Measurements from ENCODE around the gene POU3F3. TPM values are rescaled to one million over a fixed set of nuclear protein-coding genes. Genes with fewer than 3 reads are reported as not detected.

POU3F3 gene
- total RNA-seq, 1 experiment from 2014 or later: not detected

DNA sequence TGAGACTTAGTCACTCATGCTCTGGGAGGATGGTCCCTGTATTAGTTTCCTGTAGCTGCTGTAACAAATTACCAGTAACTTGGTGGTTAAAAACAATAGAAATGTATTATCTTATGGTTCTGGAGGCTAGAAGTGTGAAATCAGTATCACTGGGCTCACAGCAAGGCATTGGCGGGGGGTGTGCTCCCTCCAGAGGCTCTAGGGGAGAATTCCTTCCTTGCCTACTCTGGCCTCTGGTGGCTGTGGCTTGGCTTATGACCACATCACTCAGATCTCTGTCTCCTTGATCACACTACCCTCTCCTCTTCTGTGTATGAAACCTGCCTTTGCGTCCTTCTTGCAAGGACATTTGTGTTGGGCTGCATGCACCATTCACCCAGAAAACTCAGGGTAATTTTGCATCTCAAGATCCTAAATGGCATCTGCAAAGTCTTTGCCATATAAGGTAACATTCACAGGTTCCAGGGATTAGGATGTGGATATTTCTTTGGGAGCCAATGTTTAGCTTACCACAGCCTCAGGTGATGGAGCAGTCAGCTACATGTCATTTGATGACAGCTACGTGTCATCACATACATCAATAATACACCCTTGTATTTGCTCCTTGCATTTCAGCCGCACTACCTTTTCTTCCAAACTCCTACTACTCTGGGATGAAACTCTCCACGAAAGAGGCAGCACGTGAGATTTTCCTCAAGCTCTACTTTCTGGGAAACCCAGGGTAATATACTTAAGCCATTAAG, 49.6 kb upstream of the POU3F3 start:
- H3K4me1 ChIP-seq (ENCODE audit: control insufficient read depth in 1 of 2, insufficient read depth in 2 of 2, low read length in 2 of 2): no peaks in the 10 kb centered on the region
- no peak overlapping the region for H3K4me2 ChIP-seq (ENCODE audit: low read length)
- no TSS peak for BruUV-seq (replicated peaks)
- no peaks in the 10 kb centered on the region for H3K79me2 ChIP-seq (ENCODE audit: insufficient read depth, low read length)
- H3K27ac ChIP-seq (ENCODE audit: low read depth, low read length): no peak overlapping the region
- intact Hi-C loops (cut with micrococcal nuclease): no loop called here
- POLR2A ChIA-PET: no interaction called here
- DNase-seq (ENCODE audit: low read depth, low spot score): no peak
- no peaks in the 10 kb centered on the region for H4K20me1 ChIP-seq (ENCODE audit: insufficient read depth)
- H3K9me3 ChIP-seq (ENCODE audit: control insufficient read depth in 1 of 2, insufficient read depth in 1 of 2, low read depth in 1 of 2, low read length in 2 of 2): no peaks in the 10 kb centered on the region
- no peak for ATAC-seq
- CTCF ChIA-PET: no interaction called here
- no peaks in the 10 kb centered on the region for H3K9me2 ChIP-seq (ENCODE audit: insufficient read depth)
- no peak overlapping the region for H3K9ac ChIP-seq (ENCODE audit: low read length)
- no peaks in the 10 kb centered on the region for H3K36me3 ChIP-seq (ENCODE audit: control insufficient read depth in 1 of 2, insufficient read depth in 2 of 2, low read length in 2 of 2)
- no peak overlapping the region for H2AFZ ChIP-seq (ENCODE audit: low read depth, low read length, poor library complexity, severe bottlenecking)
- RAD21 ChIA-PET (ENCODE audit: low non-redundant PET in 1 of 2, low total read pairs in 2 of 2, uncharacterized antibody in 2 of 2, unreplicated experiment in 2 of 2): no interaction called here
- H3K27me3 ChIP-seq (ENCODE audit: insufficient read depth, low read length): peaks cover 3% of the 10 kb centered on the region; the same call in 1 of the 2 replicates
- no peak for TF ChIP-seq ZNF274 (IDR thresholded peaks at IDR 0.05; ENCODE audit: low read depth, low read length)
- no peak for TF ChIP-seq RAD21 (IDR thresholded peaks at IDR 0.05; ENCODE audit: low read depth)
- no peak for TF ChIP-seq EZH2 (IDR thresholded peaks at IDR 0.05)
- TF ChIP-seq, protein P1, sequence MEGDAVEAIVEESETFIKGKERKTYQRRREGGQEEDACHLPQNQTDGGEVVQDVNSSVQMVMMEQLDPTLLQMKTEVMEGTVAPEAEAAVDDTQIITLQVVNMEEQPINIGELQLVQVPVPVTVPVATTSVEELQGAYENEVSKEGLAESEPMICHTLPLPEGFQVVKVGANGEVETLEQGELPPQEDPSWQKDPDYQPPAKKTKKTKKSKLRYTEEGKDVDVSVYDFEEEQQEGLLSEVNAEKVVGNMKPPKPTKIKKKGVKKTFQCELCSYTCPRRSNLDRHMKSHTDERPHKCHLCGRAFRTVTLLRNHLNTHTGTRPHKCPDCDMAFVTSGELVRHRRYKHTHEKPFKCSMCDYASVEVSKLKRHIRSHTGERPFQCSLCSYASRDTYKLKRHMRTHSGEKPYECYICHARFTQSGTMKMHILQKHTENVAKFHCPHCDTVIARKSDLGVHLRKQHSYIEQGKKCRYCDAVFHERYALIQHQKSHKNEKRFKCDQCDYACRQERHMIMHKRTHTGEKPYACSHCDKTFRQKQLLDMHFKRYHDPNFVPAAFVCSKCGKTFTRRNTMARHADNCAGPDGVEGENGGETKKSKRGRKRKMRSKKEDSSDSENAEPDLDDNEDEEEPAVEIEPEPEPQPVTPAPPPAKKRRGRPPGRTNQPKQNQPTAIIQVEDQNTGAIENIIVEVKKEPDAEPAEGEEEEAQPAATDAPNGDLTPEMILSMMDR (IDR thresholded peaks at IDR 0.05 in 2 of 3, conservative IDR thresholded peaks at IDR 0.05 in 1 of 3; ENCODE audit: borderline replicate concordance in 1 of 3, insufficient read depth in 1 of 3, low read depth in 2 of 3, low read length in 2 of 3): no peak
- TF ChIP-seq, protein P2, sequence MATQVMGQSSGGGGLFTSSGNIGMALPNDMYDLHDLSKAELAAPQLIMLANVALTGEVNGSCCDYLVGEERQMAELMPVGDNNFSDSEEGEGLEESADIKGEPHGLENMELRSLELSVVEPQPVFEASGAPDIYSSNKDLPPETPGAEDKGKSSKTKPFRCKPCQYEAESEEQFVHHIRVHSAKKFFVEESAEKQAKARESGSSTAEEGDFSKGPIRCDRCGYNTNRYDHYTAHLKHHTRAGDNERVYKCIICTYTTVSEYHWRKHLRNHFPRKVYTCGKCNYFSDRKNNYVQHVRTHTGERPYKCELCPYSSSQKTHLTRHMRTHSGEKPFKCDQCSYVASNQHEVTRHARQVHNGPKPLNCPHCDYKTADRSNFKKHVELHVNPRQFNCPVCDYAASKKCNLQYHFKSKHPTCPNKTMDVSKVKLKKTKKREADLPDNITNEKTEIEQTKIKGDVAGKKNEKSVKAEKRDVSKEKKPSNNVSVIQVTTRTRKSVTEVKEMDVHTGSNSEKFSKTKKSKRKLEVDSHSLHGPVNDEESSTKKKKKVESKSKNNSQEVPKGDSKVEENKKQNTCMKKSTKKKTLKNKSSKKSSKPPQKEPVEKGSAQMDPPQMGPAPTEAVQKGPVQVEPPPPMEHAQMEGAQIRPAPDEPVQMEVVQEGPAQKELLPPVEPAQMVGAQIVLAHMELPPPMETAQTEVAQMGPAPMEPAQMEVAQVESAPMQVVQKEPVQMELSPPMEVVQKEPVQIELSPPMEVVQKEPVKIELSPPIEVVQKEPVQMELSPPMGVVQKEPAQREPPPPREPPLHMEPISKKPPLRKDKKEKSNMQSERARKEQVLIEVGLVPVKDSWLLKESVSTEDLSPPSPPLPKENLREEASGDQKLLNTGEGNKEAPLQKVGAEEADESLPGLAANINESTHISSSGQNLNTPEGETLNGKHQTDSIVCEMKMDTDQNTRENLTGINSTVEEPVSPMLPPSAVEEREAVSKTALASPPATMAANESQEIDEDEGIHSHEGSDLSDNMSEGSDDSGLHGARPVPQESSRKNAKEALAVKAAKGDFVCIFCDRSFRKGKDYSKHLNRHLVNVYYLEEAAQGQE (IDR thresholded peaks at IDR 0.05; ENCODE audit: low read depth): no peak
- no peak for TF ChIP-seq EGR1 (IDR thresholded peaks at IDR 0.05; ENCODE audit: low read depth)
- TF ChIP-seq SRF (IDR thresholded peaks at IDR 0.05; ENCODE audit: low read depth): no peak
- no peak for TF ChIP-seq SIN3A (IDR thresholded peaks at IDR 0.05; ENCODE audit: low read depth)
- no peak for TF ChIP-seq POLR2AphosphoS5 (IDR thresholded peaks at IDR 0.05; ENCODE audit: low read depth, low read length)
- TF ChIP-seq CEBPB (IDR thresholded peaks at IDR 0.05; ENCODE audit: low read depth): no peak
- TF ChIP-seq, protein P3, sequence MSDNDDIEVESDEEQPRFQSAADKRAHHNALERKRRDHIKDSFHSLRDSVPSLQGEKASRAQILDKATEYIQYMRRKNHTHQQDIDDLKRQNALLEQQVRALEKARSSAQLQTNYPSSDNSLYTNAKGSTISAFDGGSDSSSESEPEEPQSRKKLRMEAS (IDR thresholded peaks at IDR 0.05): no peak
- H3K4me3 ChIP-seq (replicated peaks in 1 of 2; ENCODE audit: low read depth in 1 of 2, low read length in 2 of 2): no peak overlapping the region

Measured in HCT116 (cell line).